Endothelial cell of umbilical vein (primary cell): ENCODE measurements around the gene KCNA3. TPM values are rescaled to one million over a fixed set of nuclear protein-coding genes. Genes with fewer than 3 reads are reported as not detected.

ENCODE experiments used
- BruUV-seq: library from RNA; stranded (reverse); fragments of 400-500 nt; replicated peaks from 2 replicates; lab custom pipeline; 2021; lab: Mats Ljungman, UMichigan
- CTCF ChIA-PET: fragments of 300-600, 350-600 bp; sonication (Branson Sonifier 250); formaldehyde crosslinking; loops from one replicate; lab custom pipeline; 2021; ENCODE audit warnings: antibody characterized with exemption, inconsistent platforms; lab: Charles Lee
- POLR2A ChIA-PET: fragments of 300-600, 350-600 bp; sonication (Branson Sonifier 250); formaldehyde crosslinking; loops from one replicate; lab custom pipeline; 2021; ENCODE audit warnings: antibody characterized with exemption, inconsistent platforms; lab: Charles Lee
- DNase-seq: peaks from one replicate; pipeline ENCODE4 v3.0.0-alpha.2; 2011; ENCODE audit warnings: low read depth, low spot score
- FAIRE-seq: peaks from 2 replicates; lab custom pipeline; 2011; peaks lifted over from hg19 to GRCh38; lab: Jason Lieb, UNC
- H2AFZ ChIP-seq: 2 replicates; pipeline ENCODE4 v1.6.0; 2012; ENCODE audit warnings: low read depth, low read length, control low read depth, inconsistent platforms
- H3K27ac ChIP-seq: 2 replicates; pipeline ENCODE4 v1.5.1; 2011; ENCODE audit warnings: low read depth, mild to moderate bottlenecking, control low read depth, low read length, moderate library complexity; ENCODE audit not compliant: insufficient read depth
- H3K27me3 ChIP-seq, 2 experiments: 2 replicates each; pipeline versions ENCODE4 v1.6.0 to v1.6.1; 2011; ENCODE audit warnings: low read length in 2 of 2, mixed read lengths in 1 of 2; ENCODE audit not compliant: control insufficient read depth in 2 of 2, insufficient read depth in 2 of 2
- H3K36me3 ChIP-seq, 2 experiments: 2 replicates in 1 of 2; 3 replicates in 1 of 2; pipeline ENCODE4 v1.5.1; 2011; ENCODE audit warnings: low read length in 2 of 2, mild to moderate bottlenecking in 1 of 2, moderate library complexity in 1 of 2; ENCODE audit not compliant: control insufficient read depth in 2 of 2, insufficient read depth in 2 of 2; ENCODE audit errors: extremely low read depth in 1 of 2
- H3K4me1 ChIP-seq: 3 replicates; pipeline ENCODE4 v1.5.1; 2011; ENCODE audit warnings: mild to moderate bottlenecking, low read length; ENCODE audit not compliant: control insufficient read depth, insufficient read depth; ENCODE audit errors: extremely low read depth
- H3K4me2 ChIP-seq: 2 replicates; pipeline ENCODE4 v1.6.1; 2011; ENCODE audit warnings: low read length, control low read depth, mixed read lengths; ENCODE audit not compliant: insufficient read depth
- H3K4me3 ChIP-seq, 3 experiments: fragments of 200-600 bp in 1 of 3; sonication (generic), shearing (Covaris generic) in 1 of 3; replicated peaks in 1 of 3; 2 replicates each; pipeline ENCODE4 v1.5.1; 2011 to 2016; ENCODE audit warnings: control low read depth in 3 of 3, low read length in 3 of 3, mild to moderate bottlenecking in 2 of 3, inconsistent platforms in 1 of 3, low read depth in 1 of 3, moderate library complexity in 1 of 3; ENCODE audit not compliant: insufficient read depth in 1 of 3
- H3K79me2 ChIP-seq: 2 replicates; pipeline ENCODE4 v1.6.0; 2012; ENCODE audit warnings: low read length, inconsistent platforms; ENCODE audit not compliant: control insufficient read depth, insufficient read depth
- H3K9ac ChIP-seq: replicated peaks from 2 replicates; pipeline ENCODE3; 2011; ENCODE audit warnings: low read length, control low read depth; ENCODE audit not compliant: insufficient read depth; ENCODE audit errors: extremely low read depth
- H3K9me1 ChIP-seq: replicated peaks from 3 replicates; pipeline ENCODE4 v1.6.0; 2011; ENCODE audit warnings: mild to moderate bottlenecking, low read length; ENCODE audit not compliant: control insufficient read depth, insufficient read depth; ENCODE audit errors: extremely low read depth
- H3K9me3 ChIP-seq: replicated peaks from 2 replicates; pipeline ENCODE4 v1.5.1; 2012; ENCODE audit warnings: low read length, inconsistent platforms; ENCODE audit not compliant: control insufficient read depth, insufficient read depth
- H4K20me1 ChIP-seq: replicated peaks from 2 replicates; pipeline ENCODE3; 2011; ENCODE audit warnings: mild to moderate bottlenecking, low read length; ENCODE audit not compliant: control insufficient read depth, insufficient read depth; ENCODE audit errors: extremely low read depth
- FOS ChIP-seq: IDR thresholded peaks from 2 replicates; pipeline ENCODE4 v1.6.1; 2011; ENCODE audit warnings: mild to moderate bottlenecking, low read length, moderate library complexity, borderline replicate concordance; ENCODE audit not compliant: insufficient read depth
- GATA2 ChIP-seq: IDR thresholded peaks from 2 replicates; pipeline ENCODE4 v1.7.0; 2011; ENCODE audit warnings: low read depth, mild to moderate bottlenecking, moderate library complexity, mixed read lengths, low read length; ENCODE audit not compliant: insufficient read length, insufficient read depth
- JUN ChIP-seq: IDR thresholded peaks from 2 replicates; pipeline ENCODE4 v1.6.1; 2011; ENCODE audit warnings: borderline replicate concordance, low read depth; ENCODE audit not compliant: insufficient read length, insufficient read depth
- MYC ChIP-seq: IDR thresholded peaks from one replicate; pipeline ENCODE4 v1.6.1; 2011; ENCODE audit warnings: mild to moderate bottlenecking, low read depth, low read length
- POLR2A ChIP-seq: IDR thresholded peaks from 2 replicates; pipeline ENCODE4 v1.6.1; 2012; ENCODE audit warnings: low read depth, mild to moderate bottlenecking, control low read depth, low read length
- POLR2AphosphoS5 ChIP-seq: IDR thresholded peaks from 2 replicates; pipeline ENCODE4 v1.6.1; 2012; ENCODE audit warnings: low read depth, mild to moderate bottlenecking, control low read depth, low read length, moderate library complexity; ENCODE audit not compliant: insufficient read depth
- dilution Hi-C: fragments of 300-500 bp; cut with MboI; formaldehyde crosslinking; loops from one replicate; pipeline ENCODE4 v1.15.0; 2019; ENCODE audit warnings: low sequenced_read_pairs; ENCODE audit not compliant: extremely low pct_ligation_motif_present
- intact Hi-C: fragments of 100-400 bp; cut with micrococcal nuclease; formaldehyde crosslinking; loops from one replicate; pipeline ENCODE4 v1.10.0; 2022
- polyA plus RNA-seq, 4 experiments: library from polyadenylated mRNA; depleted of rRNA in 3 of 4; stranded (reverse) in 3 of 4; unstranded in 1 of 4; fragments of >200 nt; gene quantifications; 2 replicates each; pipeline versions ENCODE4 v1.2.1 to v1.2.3, GENCODE V29; 2011 to 2012; ENCODE audit warnings: missing spikeins in 1 of 4
- total RNA-seq: library from RNA; stranded (reverse); gene quantifications from 2 replicates; pipeline ENCODE4 v1.2.3, GENCODE V29; 2021
- TF ChIP-seq, protein P1 (sequence below): IDR thresholded peaks from 2 replicates; pipeline ENCODE4 v1.6.1; 2011; ENCODE audit not compliant: insufficient read depth, insufficient read length
- TF ChIP-seq, protein P2 (sequence below), 2 donors: IDR thresholded peaks; 1 replicate in 1 of 2; 2 replicates in 1 of 2; pipeline ENCODE4 v1.5.1; 2011; ENCODE audit warnings: low read length in 2 of 2, mild to moderate bottlenecking in 2 of 2, moderate library complexity in 2 of 2, control low read depth in 1 of 2, inconsistent platforms in 1 of 2, low read depth in 1 of 2; ENCODE audit not compliant: insufficient read depth in 1 of 2; ENCODE audit errors: extremely low read depth in 1 of 2

Gene KCNA3
- total and polyA plus RNA-seq, 2 donors (not counting 3 experiments of a cell fraction or from before 2014, with no cell fraction given): not detected

DNA sequence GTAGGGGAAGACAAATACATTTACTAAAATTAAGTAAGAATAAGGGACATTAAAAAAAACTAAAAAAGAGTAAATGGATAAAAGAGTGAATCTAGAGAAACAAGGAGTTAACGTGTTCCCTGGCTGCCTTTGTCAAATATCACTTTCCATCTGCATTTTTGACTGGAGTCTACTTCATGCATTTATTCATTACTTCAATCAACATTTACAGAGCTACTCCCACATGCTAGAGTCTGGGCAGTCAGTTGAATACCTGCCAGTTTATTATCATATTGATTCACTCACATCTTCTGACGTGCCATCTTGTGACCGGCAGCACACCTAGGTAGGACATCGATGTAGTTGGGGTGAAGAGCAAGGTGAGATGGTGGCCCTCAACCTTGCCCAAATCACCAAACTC, 35.6 kb upstream of the KCNA3 start:
- no peaks in the 10 kb centered on the region for H3K36me3 ChIP-seq
- H3K4me2 ChIP-seq: no peak overlapping the region
- intact Hi-C loops: no loop called here
- H3K4me3 ChIP-seq: no peak overlapping the region
- no peaks in the 10 kb centered on the region for H3K9me1 ChIP-seq
- no peak overlapping the region for H3K9ac ChIP-seq
- H4K20me1 ChIP-seq: no peaks in the 10 kb centered on the region
- no peak for TF ChIP-seq FOS
- no peak for TF ChIP-seq POLR2A
- TF ChIP-seq, protein P1, sequence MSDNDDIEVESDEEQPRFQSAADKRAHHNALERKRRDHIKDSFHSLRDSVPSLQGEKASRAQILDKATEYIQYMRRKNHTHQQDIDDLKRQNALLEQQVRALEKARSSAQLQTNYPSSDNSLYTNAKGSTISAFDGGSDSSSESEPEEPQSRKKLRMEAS: no peak
- TF ChIP-seq, protein P2, sequence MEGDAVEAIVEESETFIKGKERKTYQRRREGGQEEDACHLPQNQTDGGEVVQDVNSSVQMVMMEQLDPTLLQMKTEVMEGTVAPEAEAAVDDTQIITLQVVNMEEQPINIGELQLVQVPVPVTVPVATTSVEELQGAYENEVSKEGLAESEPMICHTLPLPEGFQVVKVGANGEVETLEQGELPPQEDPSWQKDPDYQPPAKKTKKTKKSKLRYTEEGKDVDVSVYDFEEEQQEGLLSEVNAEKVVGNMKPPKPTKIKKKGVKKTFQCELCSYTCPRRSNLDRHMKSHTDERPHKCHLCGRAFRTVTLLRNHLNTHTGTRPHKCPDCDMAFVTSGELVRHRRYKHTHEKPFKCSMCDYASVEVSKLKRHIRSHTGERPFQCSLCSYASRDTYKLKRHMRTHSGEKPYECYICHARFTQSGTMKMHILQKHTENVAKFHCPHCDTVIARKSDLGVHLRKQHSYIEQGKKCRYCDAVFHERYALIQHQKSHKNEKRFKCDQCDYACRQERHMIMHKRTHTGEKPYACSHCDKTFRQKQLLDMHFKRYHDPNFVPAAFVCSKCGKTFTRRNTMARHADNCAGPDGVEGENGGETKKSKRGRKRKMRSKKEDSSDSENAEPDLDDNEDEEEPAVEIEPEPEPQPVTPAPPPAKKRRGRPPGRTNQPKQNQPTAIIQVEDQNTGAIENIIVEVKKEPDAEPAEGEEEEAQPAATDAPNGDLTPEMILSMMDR (IDR thresholded peaks at IDR 0.05; ENCODE audit: extremely low read depth in 1 of 2, insufficient read depth in 1 of 2, low read depth in 1 of 2, low read length in 2 of 2): no peak
- no peak for TF ChIP-seq MYC
- no peak for TF ChIP-seq GATA2
- no peak for TF ChIP-seq JUN
- no peak for TF ChIP-seq POLR2AphosphoS5
- no peak overlapping the region for H2AFZ ChIP-seq
- no peak overlapping the region for H3K27ac ChIP-seq
- H3K79me2 ChIP-seq: no peaks in the 10 kb centered on the region
- H3K27me3 ChIP-seq: no peaks in the 10 kb centered on the region
- DNase-seq (no peak), FAIRE-seq (no peak)
- POLR2A ChIA-PET: no interaction called here
- H3K4me1 ChIP-seq: no peaks in the 10 kb centered on the region
- H3K9me3 ChIP-seq: no peaks in the 10 kb centered on the region
- dilution Hi-C loops: no loop called here
- BruUV-seq: no TSS peak
- CTCF ChIA-PET: interaction anchor here (1.2 kb wide), 1 partner anchor 55 kb away, joined by 3 read pairs; no protein-coding TSS in a partner anchor
